NCI-H510A (cell line): ENCODE data around the gene CCL26.

ENCODE experiments used
- DNase-seq: peaks from one replicate; lab custom pipeline; 2025; lab: John Stamatoyannopoulos, UW

The CCL26 gene

GRCh38 chr7:75772081-75773077 is at the start of gene CCL26:
TSS of gene CCL26 (minus strand) at chr7:75772211. CDS start at chr7:75772176, 35 bp downstream.
- no peak for DNase-seq

GRCh38 chr7:75820688-75821087 is 48.7 kb upstream of the CCL26 start:
- DNase-seq, result no peak

- DNase-seq, result no peak
Measured at GRCh38 chr7:75819711-75820110, 47.7 kb upstream of the CCL26 start.

GRCh38 chr7:75818472-75818871 is 46.5 kb upstream of the CCL26 start:
- no peak for DNase-seq

- DNase-seq, result no peak
Measured at GRCh38 chr7:75817116-75817515, 45.1 kb upstream of the CCL26 start.

- DNase-seq, result no peak
Measured at GRCh38 chr7:75815418-75816064, 43.5 kb upstream of the CCL26 start.

- no peak for DNase-seq
Measured at GRCh38 chr7:75814407-75814947, 42.5 kb upstream of the CCL26 start.

- no peak for DNase-seq
Measured at GRCh38 chr7:75813781-75814236, 41.8 kb upstream of the CCL26 start, which contains the start of gene CCL24. TSS of gene CCL24 (minus strand) at chr7:75813806. CDS start at chr7:75813715, 91 bp downstream.

GRCh38 chr7:75813084-75813483 is 41.1 kb upstream of the CCL26 start:
- no peak for DNase-seq

GRCh38 chr7:75811894-75812678 is 40.1 kb upstream of the CCL26 start:
- no peak for DNase-seq

- no peak for DNase-seq
Measured at GRCh38 chr7:75809396-75809795, 37.4 kb upstream of the CCL26 start.

GRCh38 chr7:75808106-75808505 is 36.1 kb upstream of the CCL26 start:
- DNase-seq, result no peak

- no peak for DNase-seq
Measured at GRCh38 chr7:75807452-75807851, 35.4 kb upstream of the CCL26 start.

- no peak for DNase-seq
Measured at GRCh38 chr7:75806560-75807307, 34.7 kb upstream of the CCL26 start.

GRCh38 chr7:75804705-75805104 is 32.7 kb upstream of the CCL26 start:
- DNase-seq, result no peak

GRCh38 chr7:75804004-75804403 is 32.0 kb upstream of the CCL26 start:
- DNase-seq, result no peak

- DNase-seq, result no peak
Measured at GRCh38 chr7:75802552-75802821, 30.5 kb upstream of the CCL26 start.

- DNase-seq, result no peak
Measured at GRCh38 chr7:75798770-75799169, 26.8 kb upstream of the CCL26 start.

- no peak for DNase-seq
Measured at GRCh38 chr7:75796420-75796819, 24.4 kb upstream of the CCL26 start.

- no peak for DNase-seq
Measured at GRCh38 chr7:75795831-75796285, 23.8 kb upstream of the CCL26 start.

- no peak for DNase-seq
Measured at GRCh38 chr7:75793676-75794075, 21.7 kb upstream of the CCL26 start.
